HEK293 (cell line): ENCODE measurements around the gene EDIL3.

Experiments
- CTCF ChIA-PET: fragments of 350-600 bp; formaldehyde crosslinking; extraction: SDS; loops from one replicate; lab custom pipeline; 2021; ENCODE audit warnings: antibody characterized with exemption; lab: Yijun Ruan, JAX
- POLR2A ChIA-PET: fragments of 300-600 bp; formaldehyde crosslinking; extraction: SDS; loops from one replicate; lab custom pipeline; 2020; ENCODE audit warnings: antibody characterized with exemption, inconsistent platforms; lab: Yijun Ruan, JAX
- H3K27ac ChIP-seq: fragments of 200-500 bp; sonication (Bioruptor generic); 2 replicates; pipeline ENCODE4 v1.5.1; 2014; ENCODE audit warnings: low read depth, low read length, control low read depth, inconsistent platforms; ENCODE audit errors: extremely low read depth
- H3K36me3 ChIP-seq, 2 experiments: fragments of 200-500 bp in 1 of 2; sonication (Bioruptor generic) in 1 of 2; 1 replicate in 1 of 2; 2 replicates in 1 of 2; pipeline ENCODE4 v1.5.1; 2014 to 2017; ENCODE audit warnings: inconsistent platforms in 2 of 2, low read length in 2 of 2; ENCODE audit not compliant: control insufficient read depth in 2 of 2, insufficient read depth in 1 of 2
- H3K4me1 ChIP-seq: fragments of 200-500 bp; sonication (Bioruptor generic); 2 replicates; pipeline ENCODE4 v1.5.1; 2014; ENCODE audit warnings: mild to moderate bottlenecking, low read length, inconsistent platforms; ENCODE audit not compliant: control insufficient read depth, insufficient read depth
- H3K4me3 ChIP-seq: 2 replicates; pipeline ENCODE4 v1.5.1; 2011; ENCODE audit warnings: low read depth, mild to moderate bottlenecking, control low read depth, low read length, moderate library complexity
- H3K9me3 ChIP-seq: fragments of 200-500 bp; sonication (Bioruptor generic); 2 replicates; pipeline ENCODE4 v1.5.1; 2014; ENCODE audit warnings: low read depth, low read length, inconsistent platforms; ENCODE audit not compliant: control insufficient read depth, insufficient read depth
- GLI2 ChIP-seq: fragments of 450-650 bp; formaldehyde crosslinking; IDR thresholded peaks from 2 replicates; pipeline ENCODE4; 2017; ENCODE audit warnings: missing biosample characterization, missing genetic modification characterization, low read depth, borderline replicate concordance
- GLI4 ChIP-seq: fragments of 450-650 bp; formaldehyde crosslinking; IDR thresholded peaks from 2 replicates; pipeline ENCODE4 v1.5.1; 2016; ENCODE audit warnings: missing biosample characterization, missing genetic modification characterization
- ZBTB48 ChIP-seq: fragments of 450-650 bp; formaldehyde crosslinking; IDR thresholded peaks from 2 replicates; pipeline ENCODE4 v1.5.1; 2016; ENCODE audit warnings: missing biosample characterization, missing genetic modification characterization
- ZFP69B ChIP-seq: fragments of 450-650 bp; formaldehyde crosslinking; IDR thresholded peaks from 2 replicates; pipeline ENCODE4 v1.5.1; 2016; ENCODE audit warnings: missing biosample characterization, missing genetic modification characterization
- ZNF16 ChIP-seq: fragments of 450-650 bp; formaldehyde crosslinking; IDR thresholded peaks from 2 replicates; pipeline ENCODE4 v1.5.1; 2016; ENCODE audit warnings: low read depth, missing biosample characterization, missing genetic modification characterization
- ZNF274 ChIP-seq, 2 experiments: fragments of 200-500 bp in 1 of 2; fragments of 450-650 bp in 1 of 2; sonication (Bioruptor generic) in 1 of 2; formaldehyde crosslinking in 1 of 2; IDR thresholded peaks; 2 replicates each; pipeline versions ENCODE4 v1.5.1 to v1.6.1; 2014 to 2016; ENCODE audit warnings: borderline replicate concordance in 1 of 2, inconsistent platforms in 1 of 2, low read length in 1 of 2, missing biosample characterization in 1 of 2, missing genetic modification characterization in 1 of 2
- ZNF654 ChIP-seq: fragments of 450-650 bp; formaldehyde crosslinking; IDR thresholded peaks from 2 replicates; pipeline ENCODE4 v1.5.1; 2016; ENCODE audit warnings: low read depth, missing biosample characterization, missing genetic modification characterization
- ZNF664 ChIP-seq: fragments of 450-650 bp; formaldehyde crosslinking; IDR thresholded peaks from 2 replicates; pipeline ENCODE4 v1.5.1; 2016; ENCODE audit warnings: missing biosample characterization, missing genetic modification characterization
- ZNF677 ChIP-seq: fragments of 450-650 bp; IDR thresholded peaks from 2 replicates; pipeline ENCODE4 v1.5.0; 2018; ENCODE audit warnings: missing biosample characterization, mild to moderate bottlenecking, missing genetic modification characterization, moderate library complexity
- ZNF791 ChIP-seq: fragments of 450-650 bp; formaldehyde crosslinking; IDR thresholded peaks from 2 replicates; pipeline ENCODE4 v1.5.1; 2016; ENCODE audit warnings: missing biosample characterization, missing genetic modification characterization
- TF ChIP-seq, protein P1 (sequence below): fragments of 450-650 bp; formaldehyde crosslinking; optimal IDR thresholded peaks from 2 replicates; pipeline ENCODE3; 2016; ENCODE audit warnings: missing biosample characterization, mild to moderate bottlenecking, missing genetic modification characterization
- TF ChIP-seq, protein P2 (sequence below): fragments of 450-650 bp; formaldehyde crosslinking; IDR thresholded peaks from 2 replicates; pipeline ENCODE4 v1.5.1; 2016; ENCODE audit warnings: missing biosample characterization, missing genetic modification characterization
- TF ChIP-seq, protein P3 (sequence below): fragments of 450-650 bp; IDR thresholded peaks from 2 replicates; pipeline ENCODE4 v1.5.1; 2018; ENCODE audit warnings: missing biosample characterization, missing genetic modification characterization

EDIL3 gene

DNA sequence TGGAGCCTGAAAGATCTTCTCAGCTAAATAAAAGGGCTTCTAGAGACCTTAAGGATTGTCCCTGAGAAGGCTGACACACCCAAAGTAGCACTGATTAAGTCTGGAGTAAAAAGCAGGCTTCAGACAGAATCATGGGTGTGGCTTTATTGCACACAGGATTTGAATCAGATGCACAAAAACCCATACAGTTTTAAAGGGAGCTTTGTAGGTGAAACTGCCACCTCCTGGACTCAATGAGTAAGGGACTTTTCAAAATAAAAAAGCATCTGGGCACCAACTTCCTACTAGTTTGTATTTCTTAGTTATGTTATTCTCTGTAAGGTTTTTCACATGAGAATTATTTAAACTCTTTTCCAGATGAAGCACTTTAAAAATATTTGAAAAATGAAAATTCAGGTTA, 129.4 kb downstream of the EDIL3 start:
- CTCF ChIA-PET = interaction anchor here (0.7 to 1.2 kb wide), 8 partner anchors 9 to 328 kb away, joined by 3 to 6 read pairs (median 4); no protein-coding TSS in a partner anchor
- H3K9me3 ChIP-seq = no peaks in the 10 kb centered on the region
- no peak overlapping the region for H3K4me3 ChIP-seq
- TF ChIP-seq, protein P1, sequence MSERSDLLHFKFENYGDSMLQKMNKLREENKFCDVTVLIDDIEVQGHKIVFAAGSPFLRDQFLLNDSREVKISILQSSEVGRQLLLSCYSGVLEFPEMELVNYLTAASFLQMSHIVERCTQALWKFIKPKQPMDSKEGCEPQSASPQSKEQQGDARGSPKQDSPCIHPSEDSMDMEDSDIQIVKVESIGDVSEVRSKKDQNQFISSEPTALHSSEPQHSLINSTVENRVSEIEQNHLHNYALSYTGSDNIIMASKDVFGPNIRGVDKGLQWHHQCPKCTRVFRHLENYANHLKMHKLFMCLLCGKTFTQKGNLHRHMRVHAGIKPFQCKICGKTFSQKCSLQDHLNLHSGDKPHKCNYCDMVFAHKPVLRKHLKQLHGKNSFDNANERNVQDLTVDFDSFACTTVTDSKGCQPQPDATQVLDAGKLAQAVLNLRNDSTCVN (tag by site-specific recombination) = no peak
- peak; percentile 32 for TF ChIP-seq ZNF654 (tag by site-specific recombination)
- H3K4me1 ChIP-seq = 0 out of 2 replicates have a peak, but pooled peaks cover 1% of the 10 kb centered on the region
- no peaks in the 10 kb centered on the region for H3K36me3 ChIP-seq
- H3K27ac ChIP-seq = no peak overlapping the region
- POLR2A ChIA-PET = no interaction called here

DNA sequence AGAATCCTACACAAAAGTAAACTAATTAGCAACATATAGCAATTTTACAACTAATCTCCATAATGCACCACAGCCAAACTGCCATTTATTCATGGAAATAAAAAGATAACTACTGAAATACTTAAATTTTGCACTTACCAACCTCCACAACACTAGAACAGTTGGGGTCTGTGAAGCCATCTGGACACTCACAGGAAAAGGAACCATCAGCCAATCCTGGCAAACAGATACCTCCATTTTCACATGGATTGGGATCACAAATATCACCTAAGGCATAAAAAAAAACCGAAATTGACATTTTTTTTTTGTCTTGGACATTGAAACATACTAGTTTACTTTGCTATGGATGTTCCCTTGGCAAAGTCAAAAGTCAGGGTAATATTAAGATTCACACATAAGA, 130.7 kb downstream of the EDIL3 start:
- CTCF ChIA-PET = interaction anchor here (1.2 kb wide), 1 partner anchor 326 kb away, joined by 6 read pairs; no protein-coding TSS in a partner anchor
- no peak for TF ChIP-seq ZNF664 (tag by site-specific recombination)
- no peak for TF ChIP-seq GLI2 (tag by site-specific recombination)
- no peak for TF ChIP-seq ZNF677 (tag by site-specific recombination)
- no peak for TF ChIP-seq ZNF791 (tag by site-specific recombination)
- no peak for TF ChIP-seq ZNF16 (tag by site-specific recombination)
- no peak for TF ChIP-seq ZFP69B
- TF ChIP-seq, protein P2, sequence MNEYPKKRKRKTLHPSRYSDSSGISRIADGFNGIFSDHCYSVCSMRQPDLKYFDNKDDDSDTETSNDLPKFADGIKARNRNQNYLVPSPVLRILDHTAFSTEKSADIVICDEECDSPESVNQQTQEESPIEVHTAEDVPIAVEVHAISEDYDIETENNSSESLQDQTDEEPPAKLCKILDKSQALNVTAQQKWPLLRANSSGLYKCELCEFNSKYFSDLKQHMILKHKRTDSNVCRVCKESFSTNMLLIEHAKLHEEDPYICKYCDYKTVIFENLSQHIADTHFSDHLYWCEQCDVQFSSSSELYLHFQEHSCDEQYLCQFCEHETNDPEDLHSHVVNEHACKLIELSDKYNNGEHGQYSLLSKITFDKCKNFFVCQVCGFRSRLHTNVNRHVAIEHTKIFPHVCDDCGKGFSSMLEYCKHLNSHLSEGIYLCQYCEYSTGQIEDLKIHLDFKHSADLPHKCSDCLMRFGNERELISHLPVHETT (tag by site-specific recombination) = no peak
- no peak for TF ChIP-seq GLI4 (tag by site-specific recombination)

DNA sequence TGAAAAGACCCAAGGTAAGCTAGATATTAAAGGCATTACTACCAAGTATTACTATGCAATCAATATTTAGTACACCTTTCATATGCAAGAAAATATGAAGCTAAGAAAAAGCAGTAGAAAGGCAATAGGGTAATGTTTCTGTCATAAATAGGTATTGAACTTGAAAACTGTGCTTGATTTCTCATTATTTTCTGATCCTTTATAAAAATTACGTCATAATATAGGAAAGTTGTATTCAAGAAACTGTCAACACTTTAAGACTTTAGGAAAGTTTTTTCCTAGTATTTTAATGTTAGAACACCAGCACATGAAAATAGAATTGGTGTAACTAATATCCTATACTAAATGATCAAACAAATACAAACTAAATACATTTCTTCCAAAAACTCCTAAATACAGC, 133.2 kb downstream of the EDIL3 start:
- no peak overlapping the region for H3K4me3 ChIP-seq
- TF ChIP-seq ZBTB48 (tag by site-specific recombination) = no peak
- TF ChIP-seq ZNF274 (IDR thresholded peaks at IDR 0.05; ENCODE audit: low read length) = no peak
- TF ChIP-seq ZNF274 (tag by site-specific recombination; IDR thresholded peaks at IDR 0.05; ENCODE audit: borderline replicate concordance) = no peak
- TF ChIP-seq, protein P3, sequence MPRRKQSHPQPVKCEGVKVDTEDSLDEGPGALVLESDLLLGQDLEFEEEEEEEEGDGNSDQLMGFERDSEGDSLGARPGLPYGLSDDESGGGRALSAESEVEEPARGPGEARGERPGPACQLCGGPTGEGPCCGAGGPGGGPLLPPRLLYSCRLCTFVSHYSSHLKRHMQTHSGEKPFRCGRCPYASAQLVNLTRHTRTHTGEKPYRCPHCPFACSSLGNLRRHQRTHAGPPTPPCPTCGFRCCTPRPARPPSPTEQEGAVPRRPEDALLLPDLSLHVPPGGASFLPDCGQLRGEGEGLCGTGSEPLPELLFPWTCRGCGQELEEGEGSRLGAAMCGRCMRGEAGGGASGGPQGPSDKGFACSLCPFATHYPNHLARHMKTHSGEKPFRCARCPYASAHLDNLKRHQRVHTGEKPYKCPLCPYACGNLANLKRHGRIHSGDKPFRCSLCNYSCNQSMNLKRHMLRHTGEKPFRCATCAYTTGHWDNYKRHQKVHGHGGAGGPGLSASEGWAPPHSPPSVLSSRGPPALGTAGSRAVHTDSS (tag by site-specific recombination) = no peak
- H3K36me3 ChIP-seq = no peaks in the 10 kb centered on the region
- CTCF ChIA-PET = no interaction called here
- H3K27ac ChIP-seq = no peak overlapping the region
- POLR2A ChIA-PET = no interaction called here
- H3K4me1 ChIP-seq = peaks cover 8% of the 10 kb centered on the region; the same call in 1 of the 2 replicates
- H3K9me3 ChIP-seq = no peaks in the 10 kb centered on the region

More for the DNA sequence above, 130.7 kb downstream of the EDIL3 start:
- no peak overlapping the region for H3K27ac ChIP-seq
- POLR2A ChIA-PET = no interaction called here
- H3K36me3 ChIP-seq = no peaks in the 10 kb centered on the region
- H3K4me3 ChIP-seq = no peak overlapping the region
- no peaks in the 10 kb centered on the region for H3K9me3 ChIP-seq
- 0 out of 2 replicates have a peak, but pooled peaks cover 4% of the 10 kb centered on the region for H3K4me1 ChIP-seq
